HG03103 (cell line): Measurements from ENCODE around the gene TUFT1.

ENCODE experiments used
- ATAC-seq: cut with Tn5 transposase; IDR thresholded peaks from one replicate; pipeline ENCODE4 v1.9.1; 2021; ENCODE audit warnings: low read depth; ENCODE audit not compliant: unreplicated experiment

The TUFT1 gene

GRCh38 chr1:151536499-151536898 is 3.6 kb upstream of the TUFT1 start:
- ATAC-seq: no peak

GRCh38 chr1:151537112-151537511 is 3.0 kb upstream of the TUFT1 start:
- no peak for ATAC-seq

- ATAC-seq: peak; percentile 38
These were observed 638 bp upstream of the TUFT1 start for GRCh38 chr1:151539321-151540020.

- no peak for ATAC-seq
These were observed 871 bp downstream of the TUFT1 start for GRCh38 chr1:151540982-151541377.

- no peak for ATAC-seq
These were observed 1.6 kb downstream of the TUFT1 start for GRCh38 chr1:151541752-151542151.

- ATAC-seq: no peak
These were observed 2.6 kb downstream of the TUFT1 start for GRCh38 chr1:151542710-151543129.

GRCh38 chr1:151545542-151545941 is 5.4 kb downstream of the TUFT1 start:
- no peak for ATAC-seq

- no peak for ATAC-seq
These were observed 6.2 kb downstream of the TUFT1 start for GRCh38 chr1:151546011-151546925.

- no peak for ATAC-seq
These were observed 7.2 kb downstream of the TUFT1 start for GRCh38 chr1:151547119-151547899.

GRCh38 chr1:151547900-151548230 is 7.8 kb downstream of the TUFT1 start:
- ATAC-seq: no peak

GRCh38 chr1:151549199-151549598 is 9.1 kb downstream of the TUFT1 start:
- no peak for ATAC-seq

GRCh38 chr1:151553659-151554058 is 13.6 kb downstream of the TUFT1 start:
- no peak for ATAC-seq

GRCh38 chr1:151556052-151556451 is 15.9 kb downstream of the TUFT1 start:
- ATAC-seq: no peak

GRCh38 chr1:151562661-151563060 is 22.6 kb downstream of the TUFT1 start:
- no peak for ATAC-seq

GRCh38 chr1:151563376-151563775 is 23.3 kb downstream of the TUFT1 start:
- ATAC-seq: no peak

GRCh38 chr1:151565502-151566189 is 25.5 kb downstream of the TUFT1 start:
- ATAC-seq: no peak

- no peak for ATAC-seq
These were observed 28.5 kb downstream of the TUFT1 start for GRCh38 chr1:151568626-151569088.

- no peak for ATAC-seq
These were observed 30.7 kb downstream of the TUFT1 start for GRCh38 chr1:151570819-151571218.

GRCh38 chr1:151574575-151575529 is 34.7 kb downstream of the TUFT1 start:
- no peak for ATAC-seq
